Keratinocyte (primary cell): Measurements from ENCODE around the gene CDH13. TPM values are rescaled to one million over a fixed set of nuclear protein-coding genes. Genes with fewer than 3 reads are reported as not detected.

ENCODE experiments used
- DNase-seq: peaks from one replicate; pipeline ENCODE4 v3.0.0-alpha.2; 2011; ENCODE audit warnings: low read depth, missing footprints, low spot score
- FAIRE-seq: peaks from 2 replicates; lab custom pipeline; 2011; peaks lifted over from hg19 to GRCh38; lab: Jason Lieb, UNC
- H2AFZ ChIP-seq: 2 replicates; pipeline ENCODE4 v1.6.0; 2012; ENCODE audit warnings: low read length, control low read depth, inconsistent platforms; ENCODE audit not compliant: control insufficient read depth
- H3K27ac ChIP-seq: 2 replicates; pipeline ENCODE4 v1.5.1; 2011; ENCODE audit warnings: low read length; ENCODE audit not compliant: control insufficient read depth, insufficient read depth
- H3K27me3 ChIP-seq: 3 replicates; pipeline ENCODE4 v1.6.0; 2011; ENCODE audit warnings: low read length; ENCODE audit not compliant: control insufficient read depth, insufficient read depth; ENCODE audit errors: extremely low read depth
- H3K36me3 ChIP-seq, 2 experiments: 2 replicates in 1 of 2; 3 replicates in 1 of 2; pipeline ENCODE4 v1.5.1; 2011; ENCODE audit warnings: low read length in 2 of 2, mild to moderate bottlenecking in 1 of 2; ENCODE audit not compliant: control insufficient read depth in 2 of 2, insufficient read depth in 2 of 2; ENCODE audit errors: extremely low read depth in 1 of 2
- H3K4me1 ChIP-seq: 3 replicates; pipeline ENCODE4 v1.5.1; 2011; ENCODE audit warnings: low read length; ENCODE audit not compliant: control insufficient read depth, insufficient read depth; ENCODE audit errors: extremely low read depth
- H3K4me2 ChIP-seq: 3 replicates; pipeline ENCODE4 v1.6.0; 2011; ENCODE audit warnings: low read depth, low read length; ENCODE audit not compliant: control insufficient read depth, insufficient read depth; ENCODE audit errors: extremely low read depth
- H3K4me3 ChIP-seq, 3 experiments: fragments of 200-600 bp in 1 of 3; sonication (generic) in 1 of 3; 2 replicates in 2 of 3; 3 replicates in 1 of 3; pipeline ENCODE4 v1.5.1; 2011 to 2016; ENCODE audit warnings: low read length in 3 of 3, mild to moderate bottlenecking in 3 of 3, control low read depth in 2 of 3, inconsistent platforms in 1 of 3, low read depth in 1 of 3, mixed read lengths in 1 of 3, mixed run types in 1 of 3, moderate library complexity in 1 of 3; ENCODE audit not compliant: control insufficient read depth in 2 of 3, insufficient read depth in 2 of 3; ENCODE audit errors: extremely low read depth in 1 of 3
- H3K79me2 ChIP-seq: 2 replicates; pipeline ENCODE4 v1.6.0; 2012; ENCODE audit warnings: low read length; ENCODE audit not compliant: control insufficient read depth, insufficient read depth
- H3K9ac ChIP-seq: 3 replicates; pipeline ENCODE4 v1.6.0; 2011; ENCODE audit warnings: low read length; ENCODE audit not compliant: control insufficient read depth, insufficient read depth; ENCODE audit errors: extremely low read depth
- H3K9me1 ChIP-seq: 3 replicates; pipeline ENCODE4 v1.6.0; 2011; ENCODE audit warnings: low read length; ENCODE audit not compliant: control insufficient read depth, insufficient read depth; ENCODE audit errors: extremely low read depth
- H3K9me3 ChIP-seq: 2 replicates; pipeline ENCODE4 v1.5.1; 2012; ENCODE audit warnings: low read depth, low read length; ENCODE audit not compliant: control insufficient read depth
- H4K20me1 ChIP-seq: 3 replicates; pipeline ENCODE4 v1.6.0; 2011; ENCODE audit warnings: low read length; ENCODE audit not compliant: control insufficient read depth, insufficient read depth; ENCODE audit errors: extremely low read depth
- CTCF ChIP-seq, 3 experiments: IDR thresholded peaks in 1 of 3; conservative IDR thresholded peaks in 1 of 3; optimal IDR thresholded peaks in 1 of 3; 2 replicates in 2 of 3; 3 replicates in 1 of 3; pipeline versions ENCODE3 to v1.5.1; 2011; ENCODE audit warnings: low read length in 3 of 3, mild to moderate bottlenecking in 3 of 3, moderate library complexity in 2 of 3, control low read depth in 1 of 3, inconsistent platforms in 1 of 3; ENCODE audit not compliant: insufficient read depth in 2 of 3; ENCODE audit errors: extremely low read depth in 1 of 3
- EZH2 ChIP-seq: IDR thresholded peaks from one replicate; pipeline ENCODE4 v1.6.1; 2012; ENCODE audit warnings: inconsistent platforms, mild to moderate bottlenecking, low read length, moderate library complexity
- dilution Hi-C: fragments of 300-500 bp; cut with MboI; formaldehyde crosslinking; loops from one replicate; pipeline ENCODE4 v1.7.0; 2020; ENCODE audit warnings: low sequenced_read_pairs; ENCODE audit not compliant: extremely low pct_ligation_motif_present
- polyA plus RNA-seq, 5 experiments: library from polyadenylated mRNA; depleted of rRNA in 3 of 5; stranded (reverse) in 3 of 5; stranded (forward) in 1 of 5; unstranded in 1 of 5; fragments of >200 nt; gene quantifications; 1 replicate in 1 of 5; 2 replicates in 3 of 5; 3 replicates in 1 of 5; pipeline versions ENCODE4 v1.2.1 to v1.2.3, GENCODE V29; 2011 to 2012; ENCODE audit warnings: missing spikeins in 2 of 5, low read depth in 1 of 5, low replicate concordance in 1 of 5

CDH13 gene
- polyA plus RNA-seq, 1 donor (not counting 4 experiments of a cell fraction or from before 2014, with no cell fraction given): 111 TPM

DNA sequence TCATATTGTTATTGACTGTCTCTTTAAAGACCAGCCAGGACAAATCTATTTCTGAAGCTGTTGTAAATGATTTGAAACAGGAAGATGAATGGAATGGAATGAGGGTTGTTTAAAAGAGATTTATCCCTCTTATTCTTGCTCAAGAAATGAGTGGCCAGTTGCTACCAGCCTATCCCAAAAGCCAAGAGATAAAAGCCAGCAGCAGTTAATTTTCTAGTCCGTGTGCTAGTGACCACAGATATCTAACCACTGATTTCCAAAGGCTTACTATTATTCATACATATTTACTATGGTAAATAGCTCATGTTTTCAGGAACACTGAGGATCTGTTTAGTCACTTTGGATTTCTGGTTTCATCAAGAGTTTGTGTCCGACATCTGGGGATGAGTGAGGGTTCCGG is 105.7 kb downstream of the CDH13 start:
- no peaks in the 10 kb centered on the region for H3K27me3 ChIP-seq
- TF ChIP-seq CTCF (optimal IDR thresholded peaks at IDR 0.05 in 1 of 3, IDR thresholded peaks at IDR 0.05 in 1 of 3, conservative IDR thresholded peaks at IDR 0.05 in 1 of 3; ENCODE audit: extremely low read depth in 1 of 3, insufficient read depth in 2 of 3, low read length in 3 of 3) (no peak), EZH2 (no peak)
- dilution Hi-C loops: no loop called here
- no peak overlapping the region for H2AFZ ChIP-seq
- no peaks in the 10 kb centered on the region for H4K20me1 ChIP-seq
- no peak for DNase-seq
- H3K9ac ChIP-seq: no peak overlapping the region
- no peak overlapping the region for H3K4me3 ChIP-seq
- H3K9me3 ChIP-seq: no peaks in the 10 kb centered on the region
- no peak overlapping the region for H3K27ac ChIP-seq
- no peaks in the 10 kb centered on the region for H3K9me1 ChIP-seq
- H3K4me2 ChIP-seq: no peak overlapping the region
- no peaks in the 10 kb centered on the region for H3K4me1 ChIP-seq
- FAIRE-seq: no peak
- H3K36me3 ChIP-seq: peaks cover 0 to 2% of the 10 kb centered on the region in 2 experiments
- peaks cover 19% of the 10 kb centered on the region for H3K79me2 ChIP-seq

DNA sequence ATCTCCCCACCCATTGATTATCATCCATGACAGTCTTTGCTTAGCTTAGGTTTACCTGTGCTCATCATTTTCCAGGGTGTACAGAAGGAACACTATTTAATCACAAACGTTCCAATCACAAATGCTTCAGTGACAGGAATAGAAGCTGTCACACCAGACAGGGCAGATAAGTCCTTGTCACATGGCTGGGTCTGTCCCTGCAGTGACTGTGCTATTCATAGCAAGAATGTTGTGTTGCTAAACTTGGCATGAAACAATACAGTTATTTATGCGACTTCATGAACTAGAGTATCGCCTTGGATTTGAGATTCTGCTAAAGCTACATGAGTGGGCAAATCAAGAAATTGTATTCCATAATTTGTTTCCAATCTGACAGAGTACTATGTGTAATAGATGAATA is 108.4 kb downstream of the CDH13 start:
- H3K79me2 ChIP-seq: peaks cover 22% of the 10 kb centered on the region
- H3K4me3 ChIP-seq: no peak overlapping the region
- H3K9me1 ChIP-seq: no peaks in the 10 kb centered on the region
- dilution Hi-C loops: no loop called here
- H3K4me2 ChIP-seq: no peak overlapping the region
- no peak for TF ChIP-seq CTCF (optimal IDR thresholded peaks at IDR 0.05 in 1 of 3, IDR thresholded peaks at IDR 0.05 in 1 of 3, conservative IDR thresholded peaks at IDR 0.05 in 1 of 3; ENCODE audit: extremely low read depth in 1 of 3, insufficient read depth in 2 of 3, low read length in 3 of 3)
- no peak for TF ChIP-seq EZH2
- no peak for DNase-seq
- H2AFZ ChIP-seq: no peak overlapping the region
- no peaks in the 10 kb centered on the region for H3K9me3 ChIP-seq
- H3K9ac ChIP-seq: no peak overlapping the region
- no peaks in the 10 kb centered on the region for H3K4me1 ChIP-seq
- H4K20me1 ChIP-seq: no peaks in the 10 kb centered on the region
- no peak overlapping the region for H3K27ac ChIP-seq
- no peaks in the 10 kb centered on the region for H3K27me3 ChIP-seq
- FAIRE-seq: no peak
- H3K36me3 ChIP-seq: peaks cover 0 to 2% of the 10 kb centered on the region in 2 experiments
